Left lung (tissue), 10 donors: Measurements from ENCODE around the gene FBLN5. TPM values are rescaled to one million over a fixed set of nuclear protein-coding genes. Genes with fewer than 3 reads are reported as not detected.
A peak's percentile ranks its signal among the peaks of the same experiment; 100 is the strongest.
"Not testable (repeated sequence)": the region's sequence is repeated elsewhere in the genome, so short reads cannot be mapped to it uniquely, and the experiment has no call there.

Experiments used
- ATAC-seq: fragments of 200-7000 bp; cut with Tn5 transposase; one replicate; pipeline ENCODE4 v1.9.1; 2020; ENCODE audit warnings: moderate library complexity
- DNase-seq, 4 donors: peaks; one replicate each; pipeline ENCODE4 v3.0.0-alpha.2; 2013 to 2020
- H3K27ac ChIP-seq, 2 donors: fragments of 200-600 bp; sonication (generic) in 1 of 2; one replicate each; pipeline versions ENCODE4 v1.5.0 to v1.8.0; 2020 to 2021
- H3K27me3 ChIP-seq, 2 donors: fragments of 200-600 bp; sonication (generic) in 1 of 2; one replicate each; pipeline versions ENCODE4 v1.5.0 to v1.8.0; 2020 to 2021
- H3K36me3 ChIP-seq, 2 donors: fragments of 200-600 bp; sonication (generic) in 1 of 2; one replicate each; pipeline versions ENCODE4 v1.5.0 to v1.8.0; 2020 to 2021
- H3K4me1 ChIP-seq, 2 donors: fragments of 200-600 bp; one replicate each; pipeline ENCODE4 v1.8.0; 2021
- H3K4me3 ChIP-seq, 2 donors: fragments of 200-600 bp; sonication (generic) in 1 of 2; one replicate each; pipeline versions ENCODE4 v1.5.0 to v1.8.0; 2020 to 2021; ENCODE audit warnings: mild to moderate bottlenecking in 1 of 2
- H3K9me3 ChIP-seq, 2 donors: fragments of 200-600 bp; sonication (generic) in 1 of 2; one replicate each; pipeline versions ENCODE4 v1.5.0 to v1.8.0; 2020 to 2021
- CTCF ChIP-seq, 2 donors: fragments of 200-600 bp; sonication (generic) in 1 of 2; IDR thresholded peaks; one replicate each; pipeline versions ENCODE4 v1.5.0 to v1.8.0; 2021; ENCODE audit warnings: antibody characterized with exemption in 2 of 2
- intact Hi-C, 2 donors: fragments of 100-400 bp; cut with DNase I; formaldehyde crosslinking; loops; one replicate each; pipeline versions ENCODE4 v1.11.2 to v1.14.2; 2022
- polyA plus RNA-seq, 6 donors: library from polyadenylated mRNA; unstranded; fragments of 120-200 nt; gene quantifications; one replicate each; pipeline ENCODE4 v1.2.1, GENCODE V29; 2013; ENCODE audit not compliant: insufficient read length in 6 of 6
- total RNA-seq, 2 donors: library from RNA; stranded (reverse); fragmentation: NEBNext Ultra II Directional; extraction: Animal tissue kit (Norgen Biotek cat#: 25700); gene quantifications; one replicate each; pipeline ENCODE4 v1.2.1, GENCODE V29; 2021
- donor health status: DM: no; HTN: yes; CAD: no.
- donor health status: DM: no; HTN: no; CAD: no.

The FBLN5 gene
- total and polyA plus RNA-seq, 8 donors: 61.6 to 125 (median 87.8) TPM

GRCh38 chr14:91872011-91872501 lies 75.4 kb downstream of the FBLN5 start:
- Histone ChIP-seq H3K9me3 (no peaks in the 10 kb centered on the region), H3K4me3 (no peak overlapping the region), H3K36me3 (peaks cover 0 to 7% of the 10 kb centered on the region in 2 donors), H3K27ac (peak overlapping the region; percentile 67 to 68), H3K27me3 (no peaks in the 10 kb centered on the region), H3K4me1 (peaks cover 24 to 43% of the 10 kb centered on the region in 2 donors)
- no peak for TF ChIP-seq CTCF (IDR thresholded peaks at IDR 0.05)
- ATAC-seq (peak; percentile 45), DNase-seq (no peak)
- intact Hi-C loops: no loop called here

DNA sequence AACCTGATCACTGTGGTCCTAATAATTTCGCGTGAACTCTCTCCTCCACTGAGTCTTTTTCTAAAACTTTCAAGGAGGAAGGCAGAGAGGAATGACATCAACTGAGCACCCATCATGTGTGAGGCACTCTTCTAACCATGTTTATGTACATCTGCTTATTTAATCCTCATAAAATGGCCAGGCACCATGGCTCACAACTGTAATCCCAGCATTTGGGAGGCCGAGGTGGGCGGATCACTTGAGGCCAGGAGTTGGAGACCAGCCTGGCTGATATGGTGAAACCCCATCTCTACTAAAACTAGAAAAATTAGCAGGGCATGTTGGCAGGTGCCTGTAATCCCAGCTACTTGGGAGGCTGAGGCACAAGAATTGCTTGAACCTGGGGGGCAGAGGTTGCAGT lies 76.1 kb downstream of the FBLN5 start:
- intact Hi-C loops, H3K4me3 ChIP-seq, H3K36me3 ChIP-seq, H3K27me3 ChIP-seq, ATAC-seq, DNase-seq, H3K9me3 ChIP-seq: not testable (repeated sequence)
- Histone ChIP-seq H3K4me1 (peaks cover 24 to 45% of the 10 kb centered on the region in 2 donors), H3K27ac (peak overlapping the region; percentile 67 to 68)

DNA sequence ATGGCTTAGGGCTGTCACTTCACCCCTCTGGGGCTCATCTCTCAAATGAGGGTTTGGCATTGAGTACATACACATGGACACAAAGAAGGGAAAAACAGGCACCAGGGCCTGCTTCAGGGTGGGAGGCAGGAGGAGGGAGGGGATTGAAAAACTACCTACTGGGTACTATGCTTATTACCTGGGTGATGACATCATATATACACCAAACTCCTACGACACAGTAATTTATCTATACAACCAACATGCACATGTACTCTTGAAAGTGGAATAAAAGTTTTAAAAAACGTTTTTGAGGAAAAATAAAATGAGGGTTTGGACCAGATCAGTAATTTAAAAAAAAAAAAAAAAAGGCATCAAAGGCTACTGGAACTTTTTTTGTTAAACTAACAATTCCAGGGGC lies 76.6 kb downstream of the FBLN5 start:
- Histone ChIP-seq H3K9me3 (no peaks in the 10 kb centered on the region), H3K27me3 (no peaks in the 10 kb centered on the region), H3K36me3 (peaks cover 0 to 7% of the 10 kb centered on the region in 2 donors), H3K27ac (peak overlapping the region in 1 of 2 donors; percentile 67), H3K4me1 (peaks cover 27 to 47% of the 10 kb centered on the region in 2 donors), H3K4me3 (no peak overlapping the region)
- ATAC-seq (no peak), DNase-seq (no peak)
- no peak for TF ChIP-seq CTCF (IDR thresholded peaks at IDR 0.05)
- intact Hi-C loops: no loop called here

DNA sequence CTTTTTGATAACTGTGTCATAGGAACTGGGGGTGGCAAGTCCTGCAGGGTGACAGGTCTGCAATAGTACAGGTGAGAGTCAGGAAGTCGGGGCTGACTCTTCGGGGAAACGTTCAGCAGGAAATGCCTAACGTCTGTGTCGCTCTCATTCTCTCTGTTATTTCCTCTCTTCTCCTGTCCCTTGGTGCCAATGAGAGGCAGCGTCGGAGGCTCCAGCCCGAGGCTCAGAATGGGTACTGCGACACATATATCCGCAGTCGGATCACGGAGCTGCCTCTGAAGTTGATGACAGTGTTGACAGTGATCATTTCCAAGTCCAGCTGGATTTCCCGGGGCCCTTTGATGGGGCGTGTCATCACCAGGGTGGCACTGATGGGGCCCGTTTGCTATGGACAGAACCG lies 77.5 kb downstream of the FBLN5 start:
- peak overlapping the region in 1 of 2 donors; percentile 67 for H3K27ac ChIP-seq
- H3K36me3 ChIP-seq: peaks cover 0 to 7% of the 10 kb centered on the region in 2 donors
- H3K9me3 ChIP-seq: no peaks in the 10 kb centered on the region
- ATAC-seq (peak; percentile 3), DNase-seq (peak in 1 of 4 donors; percentile 42)
- intact Hi-C loops: no loop called here
- H3K27me3 ChIP-seq: no peaks in the 10 kb centered on the region
- H3K4me3 ChIP-seq: no peak overlapping the region
- no peak for TF ChIP-seq CTCF (IDR thresholded peaks at IDR 0.05)
- H3K4me1 ChIP-seq: peaks cover 27 to 47% of the 10 kb centered on the region in 2 donors

- H3K27ac ChIP-seq: peak overlapping the region in 1 of 2 donors; percentile 67
- H3K36me3 ChIP-seq: peaks cover 0 to 7% of the 10 kb centered on the region in 2 donors
- no peak overlapping the region for H3K4me3 ChIP-seq
- TF ChIP-seq CTCF (IDR thresholded peaks at IDR 0.05): no peak
- H3K4me1 ChIP-seq: peaks cover 27 to 47% of the 10 kb centered on the region in 2 donors
- H3K27me3 ChIP-seq: no peaks in the 10 kb centered on the region
- DNase-seq (no peak), ATAC-seq (no peak)
- intact Hi-C loops: no loop called here
- H3K9me3 ChIP-seq: no peaks in the 10 kb centered on the region
Observed at GRCh38 chr14:91869556-91869955, 77.9 kb downstream of the FBLN5 start.
